ENCODE data around the gene DCAF10. TPM values are rescaled to one million over a fixed set of nuclear protein-coding genes. Genes with fewer than 3 reads are reported as not detected.

The DCAF10 gene
- total and polyA plus RNA-seq, 4 donors: 9.7 to 22.2 (median 15.3) TPM

GRCh38 chr9:37784616-37785483, 15.7 kb upstream of the DCAF10 start, which contains the start of gene EXOSC3:
Gene EXOSC3, minus strand, starts transcription at chr9:37785064. Its CDS starts 20 bp downstream, at chr9:37785044.
- Histone ChIP-seq H3K4me1 (ENCODE audit: control insufficient read depth in 4 of 4, insufficient read depth in 4 of 4, low read length in 3 of 4) (peaks cover 0 to 22% (median 19%) of the 10 kb centered on the region in 4 donors), H3K9ac (ENCODE audit: low read depth in 1 of 2, low read length in 2 of 2) (peak within 1 kb of the TSS; percentile 21 to 50), H3K27me3 (ENCODE audit: control insufficient read depth in 4 of 4, insufficient read depth in 4 of 4, low read length in 3 of 4) (no peaks in the 10 kb centered on the region), H3K36me3 (ENCODE audit: control insufficient read depth in 4 of 4, insufficient read depth in 3 of 4, low read depth in 1 of 4, low read length in 3 of 4) (peaks cover 0 to 29% (median 25%) of the 10 kb centered on the region in 4 donors), H3K27ac (ENCODE audit: low read depth in 1 of 2, low read length in 2 of 2) (peak within 1 kb of the TSS; percentile 3 to 69), H3K9me3 (ENCODE audit: control insufficient read depth in 4 of 4, low read length in 3 of 4) (no peaks in the 10 kb centered on the region), H3K4me3 (ENCODE audit: low read depth in 1 of 3, low read length in 3 of 3) (peak within 1 kb of the TSS; percentile 92 to 99 (median 93))
- under 1% methylated on average over 73 of the region's 73 CpGs for WGBS
- TF ChIP-seq RAD21 (IDR thresholded peaks at IDR 0.05) (peak; percentile 27 to 37), HNF4A (conservative IDR thresholded peaks at IDR 0.05) (peak in 1 of 2 donors; percentile 14), HNF4G (IDR thresholded peaks at IDR 0.05) (no peak), FOXA1 (IDR thresholded peaks at IDR 0.05) (no peak), YY1 (IDR thresholded peaks at IDR 0.05) (peak; percentile 95), NR2F2 (IDR thresholded peaks at IDR 0.05) (no peak), JUND (IDR thresholded peaks at IDR 0.05) (no peak), GABPA (IDR thresholded peaks at IDR 0.05 in 1 of 2, conservative IDR thresholded peaks at IDR 0.05 in 1 of 2) (peak; percentile 98 to 100), EGR1 (IDR thresholded peaks at IDR 0.05; ENCODE audit: low read depth in 2 of 2) (peak; percentile 73 to 84), SP1 (IDR thresholded peaks at IDR 0.05) (no peak), FOXA2 (IDR thresholded peaks at IDR 0.05) (no peak), TAF1 (conservative IDR thresholded peaks at IDR 0.05) (peak; percentile 45), RXRA (IDR thresholded peaks at IDR 0.05) (peak; percentile 33 to 34)
- TF ChIP-seq, protein P1, sequence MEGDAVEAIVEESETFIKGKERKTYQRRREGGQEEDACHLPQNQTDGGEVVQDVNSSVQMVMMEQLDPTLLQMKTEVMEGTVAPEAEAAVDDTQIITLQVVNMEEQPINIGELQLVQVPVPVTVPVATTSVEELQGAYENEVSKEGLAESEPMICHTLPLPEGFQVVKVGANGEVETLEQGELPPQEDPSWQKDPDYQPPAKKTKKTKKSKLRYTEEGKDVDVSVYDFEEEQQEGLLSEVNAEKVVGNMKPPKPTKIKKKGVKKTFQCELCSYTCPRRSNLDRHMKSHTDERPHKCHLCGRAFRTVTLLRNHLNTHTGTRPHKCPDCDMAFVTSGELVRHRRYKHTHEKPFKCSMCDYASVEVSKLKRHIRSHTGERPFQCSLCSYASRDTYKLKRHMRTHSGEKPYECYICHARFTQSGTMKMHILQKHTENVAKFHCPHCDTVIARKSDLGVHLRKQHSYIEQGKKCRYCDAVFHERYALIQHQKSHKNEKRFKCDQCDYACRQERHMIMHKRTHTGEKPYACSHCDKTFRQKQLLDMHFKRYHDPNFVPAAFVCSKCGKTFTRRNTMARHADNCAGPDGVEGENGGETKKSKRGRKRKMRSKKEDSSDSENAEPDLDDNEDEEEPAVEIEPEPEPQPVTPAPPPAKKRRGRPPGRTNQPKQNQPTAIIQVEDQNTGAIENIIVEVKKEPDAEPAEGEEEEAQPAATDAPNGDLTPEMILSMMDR (IDR thresholded peaks at IDR 0.05; ENCODE audit: low read depth, low read length, missing input control): no peak
- TF ChIP-seq, protein P2, sequence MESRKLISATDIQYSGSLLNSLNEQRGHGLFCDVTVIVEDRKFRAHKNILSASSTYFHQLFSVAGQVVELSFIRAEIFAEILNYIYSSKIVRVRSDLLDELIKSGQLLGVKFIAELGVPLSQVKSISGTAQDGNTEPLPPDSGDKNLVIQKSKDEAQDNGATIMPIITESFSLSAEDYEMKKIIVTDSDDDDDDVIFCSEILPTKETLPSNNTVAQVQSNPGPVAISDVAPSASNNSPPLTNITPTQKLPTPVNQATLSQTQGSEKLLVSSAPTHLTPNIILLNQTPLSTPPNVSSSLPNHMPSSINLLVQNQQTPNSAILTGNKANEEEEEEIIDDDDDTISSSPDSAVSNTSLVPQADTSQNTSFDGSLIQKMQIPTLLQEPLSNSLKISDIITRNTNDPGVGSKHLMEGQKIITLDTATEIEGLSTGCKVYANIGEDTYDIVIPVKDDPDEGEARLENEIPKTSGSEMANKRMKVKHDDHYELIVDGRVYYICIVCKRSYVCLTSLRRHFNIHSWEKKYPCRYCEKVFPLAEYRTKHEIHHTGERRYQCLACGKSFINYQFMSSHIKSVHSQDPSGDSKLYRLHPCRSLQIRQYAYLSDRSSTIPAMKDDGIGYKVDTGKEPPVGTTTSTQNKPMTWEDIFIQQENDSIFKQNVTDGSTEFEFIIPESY (IDR thresholded peaks at IDR 0.05): no peak
- TF ChIP-seq, protein P3, sequence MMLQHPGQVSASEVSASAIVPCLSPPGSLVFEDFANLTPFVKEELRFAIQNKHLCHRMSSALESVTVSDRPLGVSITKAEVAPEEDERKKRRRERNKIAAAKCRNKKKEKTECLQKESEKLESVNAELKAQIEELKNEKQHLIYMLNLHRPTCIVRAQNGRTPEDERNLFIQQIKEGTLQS (IDR thresholded peaks at IDR 0.05): no peak
- TF ChIP-seq, protein P4, sequence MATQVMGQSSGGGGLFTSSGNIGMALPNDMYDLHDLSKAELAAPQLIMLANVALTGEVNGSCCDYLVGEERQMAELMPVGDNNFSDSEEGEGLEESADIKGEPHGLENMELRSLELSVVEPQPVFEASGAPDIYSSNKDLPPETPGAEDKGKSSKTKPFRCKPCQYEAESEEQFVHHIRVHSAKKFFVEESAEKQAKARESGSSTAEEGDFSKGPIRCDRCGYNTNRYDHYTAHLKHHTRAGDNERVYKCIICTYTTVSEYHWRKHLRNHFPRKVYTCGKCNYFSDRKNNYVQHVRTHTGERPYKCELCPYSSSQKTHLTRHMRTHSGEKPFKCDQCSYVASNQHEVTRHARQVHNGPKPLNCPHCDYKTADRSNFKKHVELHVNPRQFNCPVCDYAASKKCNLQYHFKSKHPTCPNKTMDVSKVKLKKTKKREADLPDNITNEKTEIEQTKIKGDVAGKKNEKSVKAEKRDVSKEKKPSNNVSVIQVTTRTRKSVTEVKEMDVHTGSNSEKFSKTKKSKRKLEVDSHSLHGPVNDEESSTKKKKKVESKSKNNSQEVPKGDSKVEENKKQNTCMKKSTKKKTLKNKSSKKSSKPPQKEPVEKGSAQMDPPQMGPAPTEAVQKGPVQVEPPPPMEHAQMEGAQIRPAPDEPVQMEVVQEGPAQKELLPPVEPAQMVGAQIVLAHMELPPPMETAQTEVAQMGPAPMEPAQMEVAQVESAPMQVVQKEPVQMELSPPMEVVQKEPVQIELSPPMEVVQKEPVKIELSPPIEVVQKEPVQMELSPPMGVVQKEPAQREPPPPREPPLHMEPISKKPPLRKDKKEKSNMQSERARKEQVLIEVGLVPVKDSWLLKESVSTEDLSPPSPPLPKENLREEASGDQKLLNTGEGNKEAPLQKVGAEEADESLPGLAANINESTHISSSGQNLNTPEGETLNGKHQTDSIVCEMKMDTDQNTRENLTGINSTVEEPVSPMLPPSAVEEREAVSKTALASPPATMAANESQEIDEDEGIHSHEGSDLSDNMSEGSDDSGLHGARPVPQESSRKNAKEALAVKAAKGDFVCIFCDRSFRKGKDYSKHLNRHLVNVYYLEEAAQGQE (IDR thresholded peaks at IDR 0.05): peak; percentile 96
- TF ChIP-seq, protein P5, sequence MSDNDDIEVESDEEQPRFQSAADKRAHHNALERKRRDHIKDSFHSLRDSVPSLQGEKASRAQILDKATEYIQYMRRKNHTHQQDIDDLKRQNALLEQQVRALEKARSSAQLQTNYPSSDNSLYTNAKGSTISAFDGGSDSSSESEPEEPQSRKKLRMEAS (IDR thresholded peaks at IDR 0.05): peak; percentile 85
- peak; percentile 88 for DNase-seq (ENCODE audit: low spot score)

Measured in liver (tissue), 9 donors.